OCI-LY7 (cell line): ENCODE measurements around the gene TNS2.
"Not testable (repeated sequence)": the region's sequence is repeated elsewhere in the genome, so short reads cannot be mapped to it uniquely, and the experiment has no call there.

Experiments
- EZH2phosphoT487 ChIP-seq: fragments of 200-600 bp; sonication (generic); IDR thresholded peaks from 2 replicates; pipeline ENCODE4 v1.6.1; 2018; ENCODE audit warnings: low read depth, borderline replicate concordance, mild to moderate bottlenecking, mixed run types, antibody characterized with exemption, low read length, moderate library complexity, mixed read lengths
- TF ChIP-seq, protein P1 (sequence below): fragments of 200-600 bp; sonication (generic); conservative IDR thresholded peaks from 2 replicates; pipeline ENCODE4 v1.5.1; 2014; ENCODE audit warnings: mild to moderate bottlenecking, antibody characterized with exemption, low read length, moderate library complexity, mixed read lengths

DNA sequence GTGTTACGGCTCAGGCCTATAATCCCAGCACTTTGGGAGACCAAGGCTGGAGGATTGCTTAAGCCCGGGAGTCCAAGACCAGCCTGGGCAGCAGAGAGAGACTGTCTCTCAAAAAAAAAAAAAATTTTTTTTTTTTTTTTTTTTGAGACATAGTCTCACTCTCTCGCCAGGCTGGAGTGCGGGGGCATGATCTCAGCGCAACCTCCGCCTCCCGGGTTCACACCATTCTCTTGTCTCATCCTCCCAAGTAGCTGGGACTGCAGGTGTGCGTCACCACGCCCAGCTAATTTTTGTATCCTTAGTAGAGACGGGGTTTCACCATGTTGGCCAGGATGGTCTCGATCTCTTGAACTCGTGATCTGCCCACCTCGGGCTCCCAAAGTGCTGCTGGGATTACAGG is 22.9 kb upstream of the TNS2 start:
- TF ChIP-seq, protein P1, sequence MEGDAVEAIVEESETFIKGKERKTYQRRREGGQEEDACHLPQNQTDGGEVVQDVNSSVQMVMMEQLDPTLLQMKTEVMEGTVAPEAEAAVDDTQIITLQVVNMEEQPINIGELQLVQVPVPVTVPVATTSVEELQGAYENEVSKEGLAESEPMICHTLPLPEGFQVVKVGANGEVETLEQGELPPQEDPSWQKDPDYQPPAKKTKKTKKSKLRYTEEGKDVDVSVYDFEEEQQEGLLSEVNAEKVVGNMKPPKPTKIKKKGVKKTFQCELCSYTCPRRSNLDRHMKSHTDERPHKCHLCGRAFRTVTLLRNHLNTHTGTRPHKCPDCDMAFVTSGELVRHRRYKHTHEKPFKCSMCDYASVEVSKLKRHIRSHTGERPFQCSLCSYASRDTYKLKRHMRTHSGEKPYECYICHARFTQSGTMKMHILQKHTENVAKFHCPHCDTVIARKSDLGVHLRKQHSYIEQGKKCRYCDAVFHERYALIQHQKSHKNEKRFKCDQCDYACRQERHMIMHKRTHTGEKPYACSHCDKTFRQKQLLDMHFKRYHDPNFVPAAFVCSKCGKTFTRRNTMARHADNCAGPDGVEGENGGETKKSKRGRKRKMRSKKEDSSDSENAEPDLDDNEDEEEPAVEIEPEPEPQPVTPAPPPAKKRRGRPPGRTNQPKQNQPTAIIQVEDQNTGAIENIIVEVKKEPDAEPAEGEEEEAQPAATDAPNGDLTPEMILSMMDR, result not testable (repeated sequence)
- TF ChIP-seq EZH2phosphoT487, result not testable (repeated sequence)
